D721Med (cell line): ENCODE results near the gene KATNAL1.
"Not testable (repeated sequence)": the region's sequence is repeated elsewhere in the genome, so short reads cannot be mapped to it uniquely, and the experiment has no call there.

Experiments
- DNase-seq: peaks from one replicate; pipeline ENCODE4 v3.0.0; 2011; ENCODE audit warnings: low spot score; ENCODE audit not compliant: insufficient read length
- FAIRE-seq: peaks from 2 replicates; lab custom pipeline; 2011; peaks lifted over from hg19 to GRCh38; lab: Jason Lieb, UNC
- CTCF ChIP-seq: IDR thresholded peaks from 2 replicates; pipeline ENCODE4 v1.5.1; 2012; ENCODE audit warnings: mild to moderate bottlenecking, control low read depth; ENCODE audit not compliant: insufficient read depth; ENCODE audit errors: missing control alignments

Gene KATNAL1

GRCh38 chr13:30299786-30300185, 7.6 kb downstream of the KATNAL1 start:
- FAIRE-seq: no peak
- TF ChIP-seq CTCF: no peak
- DNase-seq: no peak

GRCh38 chr13:30295116-30295515, 12.2 kb downstream of the KATNAL1 start:
- DNase-seq: no peak
- FAIRE-seq: no peak
- TF ChIP-seq CTCF: no peak

- FAIRE-seq: no peak
- DNase-seq: no peak
- TF ChIP-seq CTCF: no peak
Observed at GRCh38 chr13:30294004-30294403, 13.3 kb downstream of the KATNAL1 start.

GRCh38 chr13:30292325-30292724, 15.0 kb downstream of the KATNAL1 start:
- DNase-seq (no peak), FAIRE-seq (no peak)
- TF ChIP-seq CTCF: no peak

GRCh38 chr13:30290812-30291436, 16.4 kb downstream of the KATNAL1 start:
- no peak for TF ChIP-seq CTCF
- FAIRE-seq (peak; percentile 6), DNase-seq (no peak)

GRCh38 chr13:30289533-30289932, 17.8 kb downstream of the KATNAL1 start:
- TF ChIP-seq CTCF: no peak
- no peak for FAIRE-seq

GRCh38 chr13:30286059-30286458, 21.3 kb downstream of the KATNAL1 start:
- not testable (repeated sequence) for FAIRE-seq, DNase-seq

More at GRCh38 chr13:30289533-30289932, 17.8 kb downstream of the KATNAL1 start:
- DNase-seq: no peak
